Neutrophil (primary cell): Measurements from ENCODE around the gene FOXP4.

Experiments used
- H3K27ac ChIP-seq: fragments of 200-600 bp; sonication (generic); 2 replicates; pipeline ENCODE4 v1.5.1; 2016; ENCODE audit warnings: mild to moderate bottlenecking, moderate library complexity
- H3K27me3 ChIP-seq: fragments of 200-600 bp; sonication (generic); 2 replicates; pipeline ENCODE4 v1.6.0; 2016; ENCODE audit warnings: mild to moderate bottlenecking
- H3K36me3 ChIP-seq: fragments of 200-600 bp; sonication (generic); 2 replicates; pipeline ENCODE4 v1.5.1; 2017
- H3K4me1 ChIP-seq, 2 experiments: fragments of 200-600 bp in 1 of 2; sonication (generic) in 1 of 2; 1 replicate in 1 of 2; 2 replicates in 1 of 2; pipeline versions ENCODE4 v1.5.1 to v1.6.1; 2013 to 2016; ENCODE audit warnings: low read depth in 1 of 2, low read length in 1 of 2, mild to moderate bottlenecking in 1 of 2, moderate library complexity in 1 of 2; ENCODE audit not compliant: control insufficient read depth in 1 of 2, insufficient read depth in 1 of 2
- H3K4me3 ChIP-seq, 2 experiments: fragments of 200-600 bp in 1 of 2; sonication (generic) in 1 of 2; 1 replicate in 1 of 2; 2 replicates in 1 of 2; pipeline ENCODE4 v1.5.1; 2013 to 2016; ENCODE audit warnings: low read depth in 1 of 2, low read length in 1 of 2, mild to moderate bottlenecking in 1 of 2, moderate library complexity in 1 of 2
- H3K9me3 ChIP-seq: fragments of 200-600 bp; sonication (generic); 2 replicates; pipeline ENCODE4 v1.5.1; 2016
- TF ChIP-seq, protein P1 (sequence below): fragments of 200-600 bp; sonication (generic); IDR thresholded peaks from 2 replicates; pipeline ENCODE4 v1.5.1; 2016; ENCODE audit warnings: antibody characterized with exemption

The FOXP4 gene

DNA sequence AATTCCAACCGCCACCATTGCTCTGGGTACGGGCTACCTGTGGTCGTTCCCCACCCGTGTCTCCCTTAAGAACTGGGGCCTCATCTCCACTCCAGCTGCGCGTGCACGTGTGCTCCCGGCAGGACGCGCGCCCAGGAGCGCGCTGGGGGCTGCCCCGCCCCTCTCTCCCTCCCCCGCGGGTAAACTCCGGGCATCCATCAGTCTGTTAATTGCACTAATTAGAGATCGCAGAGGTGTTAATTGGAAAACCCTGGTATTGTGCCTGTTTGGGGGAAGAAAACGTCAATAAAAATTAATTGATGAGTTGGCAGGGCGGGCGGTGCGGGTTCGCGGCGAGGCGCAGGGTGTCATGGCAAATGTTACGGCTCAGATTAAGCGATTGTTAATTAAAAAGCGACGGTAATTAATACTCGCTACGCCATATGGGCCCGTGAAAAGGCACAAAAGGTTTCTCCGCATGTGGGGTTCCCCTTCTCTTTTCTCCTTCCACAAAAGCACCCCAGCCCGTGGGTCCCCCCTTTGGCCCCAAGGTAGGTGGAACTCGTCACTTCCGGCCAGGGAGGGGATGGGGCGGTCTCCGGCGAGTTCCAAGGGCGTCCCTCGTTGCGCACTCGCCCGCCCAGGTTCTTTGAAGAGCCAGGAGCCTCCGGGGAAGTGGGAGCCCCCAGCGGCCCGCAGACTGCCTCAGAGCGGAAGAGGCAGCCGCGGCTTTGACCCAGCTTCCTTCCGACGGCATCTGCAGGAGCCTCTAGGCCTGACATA lies 14.4 kb downstream of the FOXP4 start:
- Histone ChIP-seq H3K4me3 (peak overlapping the region; percentile 66 to 69), H3K27me3 (peaks cover 54% of the 10 kb centered on the region), H3K36me3 (no peaks in the 10 kb centered on the region), H3K9me3 (no peaks in the 10 kb centered on the region), H3K27ac (peak overlapping the region; percentile 21), H3K4me1 (peaks cover 14 to 15% of the 10 kb centered on the region in 2 experiments)
- TF ChIP-seq, protein P1, sequence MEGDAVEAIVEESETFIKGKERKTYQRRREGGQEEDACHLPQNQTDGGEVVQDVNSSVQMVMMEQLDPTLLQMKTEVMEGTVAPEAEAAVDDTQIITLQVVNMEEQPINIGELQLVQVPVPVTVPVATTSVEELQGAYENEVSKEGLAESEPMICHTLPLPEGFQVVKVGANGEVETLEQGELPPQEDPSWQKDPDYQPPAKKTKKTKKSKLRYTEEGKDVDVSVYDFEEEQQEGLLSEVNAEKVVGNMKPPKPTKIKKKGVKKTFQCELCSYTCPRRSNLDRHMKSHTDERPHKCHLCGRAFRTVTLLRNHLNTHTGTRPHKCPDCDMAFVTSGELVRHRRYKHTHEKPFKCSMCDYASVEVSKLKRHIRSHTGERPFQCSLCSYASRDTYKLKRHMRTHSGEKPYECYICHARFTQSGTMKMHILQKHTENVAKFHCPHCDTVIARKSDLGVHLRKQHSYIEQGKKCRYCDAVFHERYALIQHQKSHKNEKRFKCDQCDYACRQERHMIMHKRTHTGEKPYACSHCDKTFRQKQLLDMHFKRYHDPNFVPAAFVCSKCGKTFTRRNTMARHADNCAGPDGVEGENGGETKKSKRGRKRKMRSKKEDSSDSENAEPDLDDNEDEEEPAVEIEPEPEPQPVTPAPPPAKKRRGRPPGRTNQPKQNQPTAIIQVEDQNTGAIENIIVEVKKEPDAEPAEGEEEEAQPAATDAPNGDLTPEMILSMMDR, result no peak

DNA sequence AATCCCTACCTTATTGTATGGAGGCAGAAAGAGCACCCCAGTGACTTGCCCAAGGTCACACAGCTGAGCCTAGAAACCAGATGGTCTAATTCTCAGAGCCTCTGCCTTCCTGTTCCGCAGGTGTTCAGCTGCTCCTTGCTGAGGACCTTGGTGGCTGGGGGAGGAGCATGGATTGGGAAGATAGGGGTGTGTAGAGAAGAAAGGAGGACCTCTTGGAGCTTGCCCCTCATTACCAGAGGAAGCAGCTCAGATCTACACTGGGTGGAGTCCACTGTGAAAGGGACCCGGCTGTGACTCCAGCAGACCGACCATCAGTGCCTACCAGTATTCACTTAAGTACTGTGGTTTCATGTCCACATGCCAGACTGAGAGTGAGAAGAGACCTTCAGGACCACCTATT lies 15.2 kb downstream of the FOXP4 start:
- no peaks in the 10 kb centered on the region for H3K36me3 ChIP-seq
- peaks cover 51% of the 10 kb centered on the region for H3K27me3 ChIP-seq
- TF ChIP-seq, protein P1, result no peak
- no peak overlapping the region for H3K4me3 ChIP-seq
- no peaks in the 10 kb centered on the region for H3K9me3 ChIP-seq
- peaks cover 14 to 15% of the 10 kb centered on the region in 2 experiments for H3K4me1 ChIP-seq
- H3K27ac ChIP-seq, result no peak overlapping the region

DNA sequence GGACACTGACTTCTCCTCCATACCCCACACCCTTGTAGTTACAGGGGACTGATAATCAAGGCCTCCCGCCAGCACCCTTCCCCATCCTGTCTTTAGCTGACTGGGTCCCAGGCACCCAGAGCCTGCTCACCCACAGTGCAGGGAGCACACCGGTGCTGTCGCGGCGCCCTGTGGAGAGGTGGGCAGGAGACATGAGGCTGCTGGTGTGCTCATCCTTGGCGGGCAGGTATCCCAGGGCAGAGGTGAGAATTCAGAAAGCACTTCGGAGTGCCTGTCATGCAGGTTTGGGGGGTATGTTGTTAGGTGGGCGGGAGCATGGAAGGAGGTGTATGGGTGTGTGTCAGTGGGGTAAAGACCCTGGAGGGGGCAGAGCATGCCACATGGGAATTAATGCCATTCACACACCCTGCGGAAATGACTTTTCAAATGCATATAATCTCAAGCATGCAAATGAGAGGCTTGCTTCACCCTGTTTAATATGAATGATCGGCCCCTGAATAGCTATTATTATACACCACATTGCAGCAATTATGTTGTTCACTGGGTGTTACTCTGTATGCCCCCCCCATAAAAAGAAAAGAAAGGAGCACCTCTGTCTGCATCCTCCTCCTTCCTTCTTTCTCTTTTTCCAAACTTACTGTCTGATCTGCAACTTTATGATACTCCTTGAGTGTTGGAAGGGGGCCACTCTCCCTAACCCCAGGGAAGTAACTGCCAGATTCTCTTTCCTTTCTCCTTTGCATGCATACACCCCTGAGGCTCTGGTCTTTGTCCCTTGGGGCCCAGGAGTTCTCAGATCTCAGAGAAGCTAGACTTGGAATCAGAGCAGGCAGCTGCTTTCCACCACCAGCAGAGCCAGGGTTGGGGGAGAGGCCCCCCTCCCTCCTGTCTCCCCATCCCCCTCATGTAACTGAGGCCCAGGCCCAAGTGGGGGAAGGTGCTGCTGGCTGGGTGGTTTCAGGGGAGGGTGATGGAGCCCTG lies 16.0 kb downstream of the FOXP4 start:
- Histone ChIP-seq H3K27me3 (peaks cover 43% of the 10 kb centered on the region), H3K36me3 (no peaks in the 10 kb centered on the region), H3K4me3 (no peak overlapping the region), H3K9me3 (no peaks in the 10 kb centered on the region), H3K4me1 (peaks cover 14 to 15% of the 10 kb centered on the region in 2 experiments), H3K27ac (no peak overlapping the region)
- TF ChIP-seq, protein P1, result no peak

DNA sequence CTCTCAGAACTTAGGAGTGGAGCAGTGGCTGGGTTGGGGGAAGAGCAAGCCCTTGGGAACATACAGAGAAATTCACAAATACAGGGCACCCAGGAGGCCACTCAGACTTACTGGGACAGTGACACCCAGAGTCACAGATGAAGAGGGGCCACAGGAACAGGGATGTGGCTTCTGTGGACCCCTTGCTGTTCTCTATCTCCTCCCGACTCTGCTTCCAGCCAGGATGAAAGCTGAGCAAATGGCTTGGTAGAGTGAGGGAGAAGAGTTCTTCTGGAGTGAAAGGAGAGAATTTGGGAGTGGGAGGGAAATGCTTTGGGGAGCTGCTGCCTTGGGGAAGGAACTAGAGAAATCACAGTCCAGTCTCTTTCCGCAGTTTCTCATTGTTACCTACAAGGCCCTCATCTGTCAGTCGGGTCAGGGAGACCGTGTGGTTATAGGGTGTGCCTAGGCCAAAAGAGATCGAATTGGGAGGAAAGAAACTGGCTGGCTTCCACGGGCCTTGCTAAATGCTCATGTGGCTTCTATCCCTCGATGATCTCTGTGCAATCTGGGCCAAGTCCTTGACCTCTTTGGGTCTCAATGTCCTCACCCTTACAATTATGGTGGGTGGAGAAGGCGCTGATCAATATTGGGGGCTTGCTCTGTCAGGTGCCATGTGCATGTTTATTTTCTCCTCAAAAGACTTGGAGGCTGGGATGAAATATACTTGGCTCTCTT lies 17.0 kb downstream of the FOXP4 start:
- Histone ChIP-seq H3K9me3 (no peaks in the 10 kb centered on the region), H3K36me3 (no peaks in the 10 kb centered on the region), H3K27ac (no peak overlapping the region), H3K4me1 (peaks cover 14 to 15% of the 10 kb centered on the region in 2 experiments), H3K27me3 (peaks cover 42% of the 10 kb centered on the region), H3K4me3 (no peak overlapping the region)
- TF ChIP-seq, protein P1, result no peak

DNA sequence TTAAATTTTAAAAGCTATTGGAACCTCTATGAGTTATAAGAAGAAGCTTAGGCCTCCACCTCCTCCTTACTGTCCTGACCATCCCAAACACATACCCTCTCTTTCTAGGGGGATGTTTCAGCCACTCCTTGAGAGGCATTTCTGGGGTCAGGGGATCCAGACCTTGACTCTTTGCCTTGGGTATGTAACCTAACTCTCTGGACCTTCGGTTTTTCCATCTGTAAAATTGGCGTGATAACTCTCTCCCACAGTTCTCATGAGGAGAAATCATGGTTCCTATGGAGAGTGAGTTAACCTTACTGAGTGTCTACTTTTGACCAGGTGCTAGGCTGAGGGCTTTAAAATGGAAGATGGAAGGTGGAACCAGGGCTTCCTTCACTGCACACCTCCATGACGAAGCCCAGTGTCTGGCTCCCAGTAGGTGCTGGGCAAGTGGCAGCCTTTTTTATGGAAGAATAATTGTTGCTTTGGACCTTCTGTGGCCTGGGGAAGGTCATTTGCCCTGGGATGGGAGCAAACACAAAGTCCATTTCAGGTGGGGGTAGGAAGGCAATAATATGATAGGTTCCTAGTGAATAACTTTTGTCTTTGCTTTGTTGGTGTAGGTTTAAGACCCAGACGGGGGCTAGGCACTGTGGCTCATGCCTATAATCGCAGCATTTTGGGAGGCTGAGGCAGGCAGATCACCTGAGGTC lies 18.4 kb downstream of the FOXP4 start:
- no peaks in the 10 kb centered on the region for H3K36me3 ChIP-seq
- H3K4me3 ChIP-seq, result no peak overlapping the region
- H3K27me3 ChIP-seq, result peaks cover 29% of the 10 kb centered on the region
- TF ChIP-seq, protein P1, result no peak
- H3K9me3 ChIP-seq, result no peaks in the 10 kb centered on the region
- H3K4me1 ChIP-seq, result peaks cover 14 to 15% of the 10 kb centered on the region in 2 experiments
- no peak overlapping the region for H3K27ac ChIP-seq
